ENCODE data around the gene CFAP70.

DNA sequence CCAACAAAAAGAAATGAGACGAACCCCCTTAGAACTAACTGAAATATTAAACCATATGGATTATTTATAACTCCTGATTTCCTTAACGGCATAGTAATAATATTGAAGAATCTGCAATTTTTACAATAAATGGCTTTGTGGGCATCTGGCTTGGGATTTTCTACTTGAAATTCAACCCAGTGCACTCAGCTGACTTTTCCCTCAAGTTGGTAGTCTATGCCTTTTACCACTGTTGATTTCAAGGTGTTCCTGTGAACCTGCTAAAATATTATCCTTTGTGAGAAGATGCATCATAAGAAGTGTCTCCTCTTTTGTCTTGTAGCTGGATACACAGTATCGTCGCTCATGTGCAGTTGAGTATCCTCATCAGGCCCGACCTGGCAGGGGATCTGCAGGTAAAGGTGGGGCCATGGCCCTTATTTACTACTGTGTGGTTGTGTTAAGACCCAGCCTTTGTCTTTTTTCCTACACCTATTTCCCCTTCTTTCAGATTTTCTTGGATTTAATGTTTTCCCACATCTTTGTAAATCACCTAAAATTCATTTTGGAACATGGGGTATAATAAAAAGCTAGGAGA, 119.6 kb downstream of the CFAP70 start:
- TF ChIP-seq CTCF (IDR thresholded peaks at IDR 0.05) (no peak), POLR2AphosphoS5 (IDR thresholded peaks at IDR 0.05; ENCODE audit: low read depth, low read length) (no peak)
- TF ChIP-seq, protein P1, sequence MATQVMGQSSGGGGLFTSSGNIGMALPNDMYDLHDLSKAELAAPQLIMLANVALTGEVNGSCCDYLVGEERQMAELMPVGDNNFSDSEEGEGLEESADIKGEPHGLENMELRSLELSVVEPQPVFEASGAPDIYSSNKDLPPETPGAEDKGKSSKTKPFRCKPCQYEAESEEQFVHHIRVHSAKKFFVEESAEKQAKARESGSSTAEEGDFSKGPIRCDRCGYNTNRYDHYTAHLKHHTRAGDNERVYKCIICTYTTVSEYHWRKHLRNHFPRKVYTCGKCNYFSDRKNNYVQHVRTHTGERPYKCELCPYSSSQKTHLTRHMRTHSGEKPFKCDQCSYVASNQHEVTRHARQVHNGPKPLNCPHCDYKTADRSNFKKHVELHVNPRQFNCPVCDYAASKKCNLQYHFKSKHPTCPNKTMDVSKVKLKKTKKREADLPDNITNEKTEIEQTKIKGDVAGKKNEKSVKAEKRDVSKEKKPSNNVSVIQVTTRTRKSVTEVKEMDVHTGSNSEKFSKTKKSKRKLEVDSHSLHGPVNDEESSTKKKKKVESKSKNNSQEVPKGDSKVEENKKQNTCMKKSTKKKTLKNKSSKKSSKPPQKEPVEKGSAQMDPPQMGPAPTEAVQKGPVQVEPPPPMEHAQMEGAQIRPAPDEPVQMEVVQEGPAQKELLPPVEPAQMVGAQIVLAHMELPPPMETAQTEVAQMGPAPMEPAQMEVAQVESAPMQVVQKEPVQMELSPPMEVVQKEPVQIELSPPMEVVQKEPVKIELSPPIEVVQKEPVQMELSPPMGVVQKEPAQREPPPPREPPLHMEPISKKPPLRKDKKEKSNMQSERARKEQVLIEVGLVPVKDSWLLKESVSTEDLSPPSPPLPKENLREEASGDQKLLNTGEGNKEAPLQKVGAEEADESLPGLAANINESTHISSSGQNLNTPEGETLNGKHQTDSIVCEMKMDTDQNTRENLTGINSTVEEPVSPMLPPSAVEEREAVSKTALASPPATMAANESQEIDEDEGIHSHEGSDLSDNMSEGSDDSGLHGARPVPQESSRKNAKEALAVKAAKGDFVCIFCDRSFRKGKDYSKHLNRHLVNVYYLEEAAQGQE (IDR thresholded peaks at IDR 0.05; ENCODE audit: insufficient read depth in 1 of 2, low read depth in 2 of 2, low read length in 1 of 2) = no peak

Measured in Panc1 (cell line).